Adrenal gland (tissue), 12 donors: Measurements from ENCODE around the gene PNPLA3. TPM values are rescaled to one million over a fixed set of nuclear protein-coding genes. Genes with fewer than 3 reads are reported as not detected.

ENCODE experiments used
- DNase-seq, 7 donors: peaks; one replicate each; pipeline ENCODE4 v3.0.0-alpha.2; 2019 to 2020
- H3K27ac ChIP-seq, 5 donors: fragments of 200-600 bp; sonication (generic) in 4 of 5; 1 replicate in 3 of 5; 2 replicates in 2 of 5; pipeline versions ENCODE4 v1.5.1 to v1.8.0; 2016 to 2020; ENCODE audit warnings: mild to moderate bottlenecking in 1 of 5
- H3K27me3 ChIP-seq: fragments of 200-600 bp; 2 replicates; pipeline ENCODE4 v1.8.0; 2021
- H3K36me3 ChIP-seq, 2 donors: fragments of 200-600 bp; replicated peaks in 1 of 2; 1 replicate in 1 of 2; 2 replicates in 1 of 2; pipeline versions ENCODE4 v1.5.1 to v1.8.0; 2018 to 2022
- H3K4me1 ChIP-seq, 2 donors: fragments of 200-600 bp; replicated peaks in 1 of 2; 1 replicate in 1 of 2; 2 replicates in 1 of 2; pipeline versions ENCODE4 v1.5.1 to v1.8.0; 2018 to 2021
- H3K4me3 ChIP-seq, 4 donors: fragments of 200-600 bp; sonication (generic) in 3 of 4; one replicate each; pipeline ENCODE4 v1.5.1; 2016 to 2018
- H3K9me3 ChIP-seq, 3 donors: fragments of 200-600 bp; sonication (generic) in 1 of 3; replicated peaks in 1 of 3; 1 replicate in 2 of 3; 2 replicates in 1 of 3; pipeline versions ENCODE4 v1.5.1 to v1.8.0; 2016 to 2021
- POLR2A ChIP-seq, 2 donors: fragments of 450-650 bp; IDR thresholded peaks; one replicate each; pipeline ENCODE4 v1.6.1; 2017; ENCODE audit warnings: antibody characterized with exemption in 2 of 2, mild to moderate bottlenecking in 2 of 2, moderate library complexity in 1 of 2
- WGBS, 4 donors: extraction: QIAGEN DNeasy Blood & Tissue Kit in 2 of 4; methylation state at CpG; one replicate each; pipeline versions ENCODE4 v1.1.5 to v1.1.7; 2013 to 2017; 5-methylcytosine and 5-hydroxymethylcytosine counted together
- intact Hi-C, 2 donors: fragments of 100-400 bp; cut with DNase I; formaldehyde crosslinking; loops; one replicate each; pipeline versions ENCODE4 v1.14.1 to v1.15.0; 2022 to 2023
- polyA plus RNA-seq, 3 donors: library from polyadenylated mRNA; stranded (reverse); fragments of 200-250 nt in 2 of 3; fragments of 350-450 nt in 1 of 3; fragmentation: Illumina TruSeq in 1 of 3; extraction: RNeasy Lipid Tissue Mini Kit (QIAGEN cat#74804) in 1 of 3; gene quantifications; one replicate each; pipeline ENCODE4 v1.2.3, GENCODE V29; 2013 to 2014
- total RNA-seq, 9 donors: library from RNA; depleted of rRNA in 4 of 9; stranded (reverse); fragments of >200 nt in 4 of 9; fragments of 120-200 nt in 1 of 9; fragmentation: NEBNext Ultra II Directional in 1 of 9; extraction: Animal tissue kit (Norgen Biotek cat#: 25700) in 1 of 9; gene quantifications; one replicate each; pipeline versions ENCODE4 v1.1.0 to v1.2.4, GENCODE V29; 2013 to 2023
- TF ChIP-seq, protein P1 (sequence below), 6 experiments: fragments of 450-650 bp in 4 of 6; fragments of 200-600 bp in 2 of 6; sonication (generic) in 1 of 6; IDR thresholded peaks; 1 replicate in 5 of 6; 2 replicates in 1 of 6; pipeline versions ENCODE4 v1.5.1 to v1.8.0; 2016 to 2021; ENCODE audit warnings: antibody characterized with exemption in 6 of 6, mild to moderate bottlenecking in 2 of 6, moderate library complexity in 1 of 6
- donor health status: healthy with polysubstance abuse.
- donor health status: Bipolar disorder and iron deficiency.
- donor health status: DM: yes; HTN: yes; CAD: no.
- donor health status: DM: no; HTN: no; CAD: no.
- donor health status: DM: no; HTN: no; CAD: no.
- donor health status: DM: yes; HTN: yes; CAD: no.

PNPLA3 gene
- total and polyA plus RNA-seq, 12 donors = 0.15 to 4.4 (median 0.42) TPM; not detected in 1

- WGBS, 4 donors = 81 to 89% (median 82%) methylated on average over 10 to 12 of the region's 12 CpGs
- no peaks in the 10 kb centered on the region for H3K27me3 ChIP-seq
Observed at GRCh38 chr22:43948836-43949406, 25.3 kb downstream of the PNPLA3 start.

DNA sequence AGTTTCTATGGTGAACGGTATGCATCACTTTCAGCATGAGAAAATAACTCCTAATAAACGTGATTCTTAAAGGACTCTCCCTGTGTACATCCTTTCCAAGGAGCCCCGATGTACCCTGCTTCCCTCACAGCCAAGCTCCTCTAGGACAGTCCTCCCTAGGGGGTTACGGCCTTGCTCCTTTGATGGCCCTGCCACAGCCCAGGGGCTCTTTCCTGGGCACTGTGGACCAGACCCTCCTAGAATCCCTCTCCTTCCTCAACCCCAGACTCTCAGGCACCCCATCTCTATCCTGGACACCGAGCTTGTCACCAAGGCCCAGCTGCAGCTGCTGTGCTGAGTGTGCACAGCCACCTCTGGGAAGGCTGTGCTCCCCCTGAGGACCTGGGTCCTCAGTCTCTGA lies 27.8 kb downstream of the PNPLA3 start:
- no peaks in the 10 kb centered on the region for H3K27me3 ChIP-seq
- 72 to 81% (median 78%) methylated on average over 5 of the region's 5 CpGs for WGBS, 4 donors
- H3K4me1 ChIP-seq = peaks cover 11 to 14% of the 10 kb centered on the region in 2 donors
- H3K9me3 ChIP-seq = no peaks in the 10 kb centered on the region
- no peaks in the 10 kb centered on the region for H3K36me3 ChIP-seq
- intact Hi-C loops = no loop called here
- DNase-seq = no peak
- no peak overlapping the region for H3K4me3 ChIP-seq
- no peak overlapping the region for H3K27ac ChIP-seq
- no peak for TF ChIP-seq POLR2A (IDR thresholded peaks at IDR 0.05)
- TF ChIP-seq, protein P1, sequence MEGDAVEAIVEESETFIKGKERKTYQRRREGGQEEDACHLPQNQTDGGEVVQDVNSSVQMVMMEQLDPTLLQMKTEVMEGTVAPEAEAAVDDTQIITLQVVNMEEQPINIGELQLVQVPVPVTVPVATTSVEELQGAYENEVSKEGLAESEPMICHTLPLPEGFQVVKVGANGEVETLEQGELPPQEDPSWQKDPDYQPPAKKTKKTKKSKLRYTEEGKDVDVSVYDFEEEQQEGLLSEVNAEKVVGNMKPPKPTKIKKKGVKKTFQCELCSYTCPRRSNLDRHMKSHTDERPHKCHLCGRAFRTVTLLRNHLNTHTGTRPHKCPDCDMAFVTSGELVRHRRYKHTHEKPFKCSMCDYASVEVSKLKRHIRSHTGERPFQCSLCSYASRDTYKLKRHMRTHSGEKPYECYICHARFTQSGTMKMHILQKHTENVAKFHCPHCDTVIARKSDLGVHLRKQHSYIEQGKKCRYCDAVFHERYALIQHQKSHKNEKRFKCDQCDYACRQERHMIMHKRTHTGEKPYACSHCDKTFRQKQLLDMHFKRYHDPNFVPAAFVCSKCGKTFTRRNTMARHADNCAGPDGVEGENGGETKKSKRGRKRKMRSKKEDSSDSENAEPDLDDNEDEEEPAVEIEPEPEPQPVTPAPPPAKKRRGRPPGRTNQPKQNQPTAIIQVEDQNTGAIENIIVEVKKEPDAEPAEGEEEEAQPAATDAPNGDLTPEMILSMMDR (IDR thresholded peaks at IDR 0.05) = no peak

More at GRCh38 chr22:43948836-43949406, 25.3 kb downstream of the PNPLA3 start:
- intact Hi-C loops = no loop called here
- no peak overlapping the region for H3K27ac ChIP-seq
- no peaks in the 10 kb centered on the region for H3K36me3 ChIP-seq
- no peak for TF ChIP-seq POLR2A (IDR thresholded peaks at IDR 0.05)
- TF ChIP-seq, protein P1 (IDR thresholded peaks at IDR 0.05) = no peak
- no peak for DNase-seq
- no peaks in the 10 kb centered on the region for H3K4me1 ChIP-seq
- no peaks in the 10 kb centered on the region for H3K9me3 ChIP-seq
- H3K4me3 ChIP-seq = no peak overlapping the region

DNA sequence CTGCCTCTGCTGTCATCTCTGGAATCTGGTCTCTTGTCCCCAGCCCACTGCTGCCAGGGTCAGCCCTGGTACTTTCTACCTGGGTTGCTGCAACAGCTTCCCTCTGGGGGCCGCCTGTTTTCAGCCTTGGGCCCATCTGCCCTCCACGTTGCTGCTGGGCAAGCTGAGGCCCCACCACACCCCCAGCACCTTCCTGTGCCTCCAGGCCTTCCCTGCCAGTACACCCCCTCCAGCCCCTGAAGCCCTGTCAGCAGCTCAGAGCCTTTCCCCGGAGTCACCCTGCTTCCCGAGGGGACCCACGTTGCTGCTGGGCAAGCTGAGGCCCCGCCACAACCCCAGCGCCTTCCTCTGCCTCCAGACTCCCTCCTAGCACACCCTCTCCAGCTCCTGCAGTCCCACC lies 28.4 kb downstream of the PNPLA3 start:
- no peak for DNase-seq
- WGBS, 4 donors = 53 to 57% (median 55%) methylated on average over 3 to 7 of the region's 7 CpGs

DNA sequence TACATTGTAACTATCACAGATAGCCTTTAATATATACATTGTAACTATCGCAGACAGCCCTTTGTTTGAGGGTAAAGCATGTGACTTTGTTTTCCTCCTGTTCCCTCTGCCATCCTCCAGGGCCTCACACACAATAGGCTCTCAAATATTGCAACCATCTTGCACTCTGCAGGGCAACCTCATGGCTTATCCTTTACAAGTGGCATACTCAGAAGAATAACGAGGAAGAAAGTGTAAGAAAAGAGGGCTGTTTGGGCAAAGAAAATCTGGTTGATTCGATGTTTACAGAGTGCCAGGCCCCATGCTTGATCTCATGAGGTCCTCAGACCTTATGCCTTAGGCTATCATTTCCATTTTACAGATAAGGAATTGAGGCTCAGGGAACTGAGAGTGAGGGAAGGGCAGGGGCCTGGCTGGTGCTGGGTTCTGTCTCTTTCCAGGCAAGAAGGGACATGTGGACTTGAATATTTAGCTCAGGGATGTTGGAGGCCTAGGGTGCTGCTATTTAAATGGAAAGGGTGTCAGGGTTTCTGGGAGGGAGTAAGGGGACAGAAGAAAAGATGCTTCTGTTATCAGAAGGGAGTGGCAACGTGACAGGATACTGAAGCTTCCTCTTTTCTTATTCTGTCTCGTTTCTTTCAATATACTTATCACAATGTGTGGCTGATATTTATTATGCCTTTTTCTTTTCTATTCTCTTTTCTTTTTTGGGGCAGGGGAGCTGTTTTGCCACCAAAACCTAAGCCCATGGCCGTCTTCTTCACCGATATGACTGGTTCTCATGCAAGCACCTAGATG lies 30.6 kb downstream of the PNPLA3 start:
- WGBS, 4 donors = 46 to 51% (median 47%) methylated on average over 7 of the region's 7 CpGs
- Histone ChIP-seq H3K9me3 (no peaks in the 10 kb centered on the region), H3K27ac (no peak overlapping the region), H3K4me1 (peaks cover 23 to 33% of the 10 kb centered on the region in 2 donors), H3K36me3 (no peaks in the 10 kb centered on the region), H3K4me3 (peak overlapping the region in 2 of 4 donors; percentile 62 to 95), H3K27me3 (no peaks in the 10 kb centered on the region)
- intact Hi-C loops = no loop called here
- DNase-seq = no peak
- TF ChIP-seq POLR2A (IDR thresholded peaks at IDR 0.05) = no peak
- TF ChIP-seq, protein P1 (IDR thresholded peaks at IDR 0.05) = no peak

More for the DNA sequence above, 28.4 kb downstream of the PNPLA3 start:
- TF ChIP-seq, protein P1 (IDR thresholded peaks at IDR 0.05) = no peak
- TF ChIP-seq POLR2A (IDR thresholded peaks at IDR 0.05) = no peak
- Histone ChIP-seq H3K4me3 (no peak overlapping the region), H3K4me1 (peaks cover 17 to 20% of the 10 kb centered on the region in 2 donors), H3K27me3 (no peaks in the 10 kb centered on the region), H3K27ac (no peak overlapping the region), H3K36me3 (no peaks in the 10 kb centered on the region), H3K9me3 (no peaks in the 10 kb centered on the region)
- intact Hi-C loops = no loop called here
